ENCODE measurements around the gene TOP1. TPM values are rescaled to one million over a fixed set of nuclear protein-coding genes. Genes with fewer than 3 reads are reported as not detected.

TOP1 gene
- total RNA-seq, 1 experiment from 2014 or later = 18.4 TPM

- no peak for DNase-seq (ENCODE audit: low read depth)
- in situ Hi-C loops (cut with HindIII; ENCODE audit: low pct_unique_long_range_greater_than_20kb, low sequenced_read_pairs) = no loop called here
Observed at GRCh38 chr20:41145821-41146620, 117.4 kb downstream of the TOP1 start.

DNA sequence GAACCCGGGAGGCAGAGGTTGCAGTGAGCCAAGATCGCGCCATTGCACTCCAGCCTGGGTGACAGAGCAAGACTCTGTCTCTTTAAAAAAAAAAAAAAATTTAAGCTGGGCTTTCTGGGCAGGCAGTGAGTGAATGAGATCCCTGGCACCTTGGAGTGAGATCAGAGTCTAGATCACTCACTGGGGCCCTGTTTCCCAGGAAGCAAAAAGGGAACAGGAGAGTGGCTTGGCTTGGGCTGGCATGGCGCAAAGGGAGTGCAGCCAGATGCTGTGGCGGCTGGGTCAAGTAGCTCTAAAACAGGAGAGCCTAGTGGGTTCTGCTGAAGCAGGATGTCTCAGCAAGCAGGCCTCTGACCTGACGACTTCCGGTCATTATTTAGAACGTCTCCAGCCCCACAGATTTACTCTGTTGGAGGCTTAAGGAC is 119.2 kb downstream of the TOP1 start:
- in situ Hi-C loops (cut with HindIII; ENCODE audit: low pct_unique_long_range_greater_than_20kb, low sequenced_read_pairs) = no loop called here
- no peak for DNase-seq (ENCODE audit: low read depth)

GRCh38 chr20:41148942-41149341 is 120.3 kb downstream of the TOP1 start:
- in situ Hi-C loops (cut with HindIII; ENCODE audit: low pct_unique_long_range_greater_than_20kb, low sequenced_read_pairs) = no loop called here
- DNase-seq (ENCODE audit: low read depth) = no peak

GRCh38 chr20:41150664-41151063 is 122.0 kb downstream of the TOP1 start:
- in situ Hi-C loops (cut with HindIII; ENCODE audit: low pct_unique_long_range_greater_than_20kb, low sequenced_read_pairs) = no loop called here
- DNase-seq (ENCODE audit: low read depth) = no peak

DNA sequence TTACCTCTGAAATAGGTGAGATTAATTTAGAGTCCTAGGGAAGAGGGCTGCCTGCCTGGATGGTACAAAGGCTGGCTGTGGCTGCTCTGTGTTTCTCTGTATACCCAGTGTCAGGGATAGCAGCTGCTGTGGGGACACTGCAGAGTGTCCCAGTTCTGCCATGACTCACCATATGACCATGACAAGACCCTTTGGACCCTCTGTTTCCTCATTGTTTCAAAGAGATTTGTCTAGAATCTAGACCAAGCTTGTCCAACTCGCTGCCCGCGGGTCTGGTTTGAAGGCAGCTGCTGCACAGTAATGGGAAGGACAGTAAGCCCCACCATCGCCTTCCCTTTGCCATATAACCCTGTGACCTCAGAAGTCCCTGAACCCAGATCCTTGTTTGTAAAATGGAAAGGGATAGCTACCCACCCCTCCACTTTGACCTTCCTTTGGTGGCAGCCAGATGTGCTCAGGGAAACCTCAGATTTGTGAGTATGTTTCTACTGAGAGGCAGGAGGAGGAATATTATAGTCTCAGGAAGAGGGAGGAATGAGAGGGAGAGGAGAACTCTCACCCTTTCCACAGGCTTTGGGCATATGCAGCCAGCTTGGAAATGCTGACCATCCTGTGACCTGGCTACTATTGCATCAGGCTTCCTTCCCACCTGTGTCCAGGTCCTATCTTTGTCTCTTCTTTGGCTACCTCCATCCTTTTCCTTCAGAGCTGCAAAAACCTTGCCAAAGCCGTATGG is 122.7 kb downstream of the TOP1 start:
- in situ Hi-C loops (cut with HindIII; ENCODE audit: low pct_unique_long_range_greater_than_20kb, low sequenced_read_pairs) = no loop called here
- DNase-seq (ENCODE audit: low read depth) = no peak

DNA sequence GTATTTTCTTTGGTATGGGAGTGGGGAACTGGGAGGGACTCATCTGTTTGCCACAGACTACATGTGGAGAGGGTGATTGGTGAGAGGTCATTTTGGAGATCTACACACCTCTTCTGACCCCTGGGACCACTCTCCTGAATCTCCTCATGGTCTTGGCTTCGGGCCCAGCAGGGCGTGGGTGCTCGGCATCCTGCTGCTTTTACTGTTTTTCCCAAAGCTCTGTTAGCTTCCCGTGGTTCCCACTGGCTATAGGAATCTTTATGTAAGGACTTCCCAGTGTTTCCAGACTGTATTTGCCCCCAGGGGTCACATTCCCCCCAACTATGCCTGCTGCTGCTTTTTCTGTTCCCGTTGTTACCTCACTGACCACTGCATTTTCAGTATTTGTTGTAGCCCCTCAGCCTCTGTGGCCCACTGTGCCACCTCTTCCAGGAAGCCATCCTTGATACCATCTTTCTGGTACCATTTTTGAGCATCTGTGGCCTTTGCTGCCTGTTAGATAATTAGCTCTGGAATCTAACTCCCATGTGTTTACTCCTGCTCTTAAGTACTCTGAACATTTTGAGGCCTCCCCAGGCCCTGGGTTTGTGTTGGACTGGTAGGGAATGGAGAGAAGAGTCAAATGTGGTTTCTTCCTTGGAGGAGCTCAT is 123.6 kb downstream of the TOP1 start:
- DNase-seq (ENCODE audit: low read depth) = no peak
- in situ Hi-C loops (cut with HindIII; ENCODE audit: low pct_unique_long_range_greater_than_20kb, low sequenced_read_pairs) = no loop called here

- no peak for DNase-seq (ENCODE audit: low read depth)
- in situ Hi-C loops (cut with HindIII; ENCODE audit: low pct_unique_long_range_greater_than_20kb, low sequenced_read_pairs) = no loop called here
Observed at GRCh38 chr20:41154436-41155176, 126.0 kb downstream of the TOP1 start.

DNA sequence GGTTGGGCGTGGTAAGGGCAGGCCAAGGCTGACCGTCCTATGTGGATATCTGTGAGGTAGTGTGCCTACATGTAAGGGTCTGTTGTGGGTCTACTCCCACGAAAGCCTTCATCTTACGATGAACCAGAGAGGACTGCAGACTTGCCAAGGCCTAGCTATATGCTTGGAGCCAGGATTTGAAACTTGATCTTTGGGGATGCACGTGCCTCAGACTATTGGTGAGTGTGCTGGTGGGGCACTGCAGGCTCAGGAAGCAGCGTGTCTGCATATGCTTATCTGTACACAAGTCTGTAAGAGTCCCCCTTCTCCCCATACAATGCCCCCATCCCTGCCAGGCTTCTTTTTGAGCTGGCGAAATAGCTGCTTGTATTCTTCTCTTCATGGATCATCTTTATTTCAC is 126.6 kb downstream of the TOP1 start:
- no peak for DNase-seq (ENCODE audit: low read depth)
- in situ Hi-C loops (cut with HindIII; ENCODE audit: low pct_unique_long_range_greater_than_20kb, low sequenced_read_pairs) = no loop called here

GRCh38 chr20:41158082-41158625 is 129.5 kb downstream of the TOP1 start:
- DNase-seq (ENCODE audit: low read depth) = no peak
- in situ Hi-C loops (cut with HindIII; ENCODE audit: low pct_unique_long_range_greater_than_20kb, low sequenced_read_pairs) = no loop called here

DNA sequence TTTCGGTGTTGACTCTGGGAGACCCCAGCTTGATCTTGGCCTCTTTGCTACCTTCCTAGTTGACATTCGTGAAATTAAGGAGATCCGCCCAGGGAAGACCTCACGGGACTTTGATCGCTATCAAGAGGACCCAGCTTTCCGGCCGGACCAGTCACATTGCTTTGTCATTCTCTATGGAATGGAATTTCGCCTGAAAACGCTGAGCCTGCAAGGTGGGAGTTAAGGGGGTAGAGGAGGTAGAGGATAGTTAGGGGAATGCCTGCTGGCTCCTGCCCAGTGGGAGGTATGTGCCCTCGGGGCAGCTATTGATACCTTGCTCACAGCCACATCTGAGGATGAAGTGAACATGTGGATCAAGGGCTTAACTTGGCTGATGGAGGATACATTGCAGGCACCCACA is 130.9 kb downstream of the TOP1 start:
- no peak for DNase-seq (ENCODE audit: low read depth)
- in situ Hi-C loops (cut with HindIII; ENCODE audit: low pct_unique_long_range_greater_than_20kb, low sequenced_read_pairs) = no loop called here

DNA sequence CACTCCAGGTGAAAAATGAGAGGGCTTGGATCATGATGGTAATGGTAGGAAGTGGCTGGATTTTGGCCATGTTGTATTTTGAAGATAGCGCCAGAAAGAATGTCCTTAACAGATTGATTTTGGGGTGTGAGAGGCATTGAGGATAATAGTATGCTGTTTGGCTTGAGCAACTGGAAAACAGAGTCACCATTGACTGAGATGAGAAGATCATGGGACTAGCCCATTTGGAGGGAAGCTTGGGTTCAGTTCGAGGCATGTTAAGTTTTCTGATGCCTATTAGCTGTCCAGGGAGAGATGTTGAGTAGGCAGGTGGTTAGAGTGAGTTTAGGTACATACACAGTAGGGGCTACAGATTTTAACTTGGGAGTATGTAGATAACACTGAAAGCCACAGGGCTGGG is 132.1 kb downstream of the TOP1 start:
- no peak for DNase-seq (ENCODE audit: low read depth)
- in situ Hi-C loops (cut with HindIII; ENCODE audit: low pct_unique_long_range_greater_than_20kb, low sequenced_read_pairs) = no loop called here

GRCh38 chr20:41161886-41162285 is 133.3 kb downstream of the TOP1 start:
- in situ Hi-C loops (cut with HindIII; ENCODE audit: low pct_unique_long_range_greater_than_20kb, low sequenced_read_pairs) = no loop called here

DNA sequence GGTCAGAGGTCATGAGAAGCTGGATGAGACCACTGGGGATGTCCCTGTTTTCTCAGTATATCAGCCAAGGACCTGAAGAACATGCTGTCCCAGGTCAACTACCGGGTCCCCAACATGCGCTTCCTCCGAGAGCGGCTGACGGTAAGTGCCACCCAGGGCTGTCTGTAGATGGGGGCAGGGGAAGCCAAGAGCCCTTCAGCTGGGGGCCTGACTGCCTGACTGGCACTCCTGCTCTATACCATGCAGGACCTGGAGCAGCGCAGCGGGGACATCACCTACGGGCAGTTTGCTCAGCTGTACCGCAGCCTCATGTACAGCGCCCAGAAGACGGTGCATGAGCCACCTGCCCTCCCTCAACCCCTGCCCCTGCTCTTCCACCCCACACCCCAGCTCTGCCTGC is 133.8 kb downstream of the TOP1 start:
- in situ Hi-C loops (cut with HindIII; ENCODE audit: low pct_unique_long_range_greater_than_20kb, low sequenced_read_pairs) = no loop called here
- no peak for DNase-seq (ENCODE audit: low read depth)

More at GRCh38 chr20:41161886-41162285, 133.3 kb downstream of the TOP1 start:
- DNase-seq (ENCODE audit: low read depth) = no peak

- DNase-seq (ENCODE audit: low read depth) = no peak
- in situ Hi-C loops (cut with HindIII; ENCODE audit: low pct_unique_long_range_greater_than_20kb, low sequenced_read_pairs) = no loop called here
Observed at GRCh38 chr20:41163821-41164220, 135.2 kb downstream of the TOP1 start.

DNA sequence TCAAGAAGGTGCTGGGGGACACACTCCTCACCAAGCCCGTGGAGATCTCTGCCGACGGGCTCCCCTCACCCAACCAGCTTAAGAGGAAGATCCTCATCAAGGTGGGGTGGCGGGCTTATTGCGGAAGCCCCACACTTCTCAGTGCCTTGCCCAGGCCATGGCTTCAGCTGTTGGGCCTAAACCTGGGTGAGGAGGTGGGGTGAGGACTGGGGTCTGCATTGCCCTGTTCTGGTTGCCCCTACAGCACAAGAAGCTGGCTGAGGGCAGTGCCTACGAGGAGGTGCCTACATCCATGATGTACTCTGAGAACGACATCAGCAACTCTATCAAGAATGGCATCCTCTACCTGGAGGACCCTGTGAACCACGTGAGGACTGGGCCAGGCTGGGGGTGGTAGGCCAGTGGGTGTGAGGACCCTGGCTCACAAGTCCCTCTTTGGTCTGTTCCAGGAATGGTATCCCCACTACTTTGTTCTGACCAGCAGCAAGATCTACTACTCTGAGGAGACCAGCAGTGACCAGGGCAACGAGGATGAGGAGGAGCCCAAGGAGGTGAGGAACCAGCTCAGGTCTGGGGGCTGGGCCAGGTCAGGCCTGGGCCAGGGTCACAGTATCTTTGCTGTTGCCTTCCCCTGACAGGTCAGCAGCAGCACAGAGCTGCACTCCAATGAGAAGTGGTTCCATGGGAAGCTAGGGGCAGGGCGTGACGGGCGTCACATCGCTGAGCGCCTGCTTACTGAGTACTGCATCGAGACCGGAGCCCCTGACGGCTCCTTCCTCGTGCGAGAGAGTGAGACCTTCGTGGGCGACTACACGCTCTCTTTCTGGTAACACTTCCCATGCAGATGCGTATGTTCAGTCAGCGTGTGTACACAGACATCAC is 136.6 kb downstream of the TOP1 start:
- in situ Hi-C loops (cut with HindIII; ENCODE audit: low pct_unique_long_range_greater_than_20kb, low sequenced_read_pairs) = no loop called here
- no peak for DNase-seq (ENCODE audit: low read depth)

GRCh38 chr20:41166201-41167117 is 137.8 kb downstream of the TOP1 start:
- DNase-seq (ENCODE audit: low read depth) = no peak
- in situ Hi-C loops (cut with HindIII; ENCODE audit: low pct_unique_long_range_greater_than_20kb, low sequenced_read_pairs) = no loop called here

DNA sequence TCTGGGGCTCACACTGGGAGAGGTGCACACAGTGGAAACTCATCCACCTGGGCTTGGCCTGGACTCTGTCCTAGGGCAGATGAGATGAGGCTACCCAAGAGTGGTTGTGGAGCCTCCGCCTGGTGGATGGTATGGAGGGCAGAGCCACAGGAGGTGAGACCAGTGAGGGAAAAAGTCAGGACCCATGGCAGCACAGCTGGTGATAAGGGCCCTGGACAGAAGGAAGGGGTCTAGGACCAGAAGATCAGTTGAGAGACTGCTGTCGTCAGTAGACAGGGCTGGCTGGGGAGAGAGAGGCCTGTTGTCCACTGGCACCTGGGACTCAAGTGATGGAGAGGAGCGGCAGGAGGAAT is 138.5 kb downstream of the TOP1 start:
- DNase-seq (ENCODE audit: low read depth) = no peak
- in situ Hi-C loops (cut with HindIII; ENCODE audit: low pct_unique_long_range_greater_than_20kb, low sequenced_read_pairs) = no loop called here

Measured in Caki2 (cell line).